ENCODE results near the gene SWAP70.

DNA sequence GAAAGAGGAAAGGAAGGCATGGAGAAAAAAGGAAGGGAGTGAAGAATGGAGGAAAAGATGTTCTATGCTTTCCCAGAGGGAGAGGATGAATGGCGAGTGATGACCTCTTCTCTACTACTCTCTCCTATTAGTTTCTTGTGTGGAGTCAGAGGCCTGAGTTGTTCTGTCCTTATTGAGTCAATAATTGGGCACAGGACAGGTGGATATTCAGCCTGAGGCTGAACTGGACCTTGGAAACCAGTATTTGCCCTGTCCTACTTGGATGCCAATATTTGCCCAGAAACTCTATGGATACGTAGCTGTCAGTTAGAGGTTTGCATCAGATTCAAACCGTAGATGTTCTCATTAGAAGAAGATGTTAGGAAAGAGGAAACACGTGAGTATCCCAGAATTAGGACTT lies 17.6 kb upstream of the SWAP70 start:
- no peak for TF ChIP-seq EZH2phosphoT487 (IDR thresholded peaks at IDR 0.05; ENCODE audit: borderline replicate concordance, low read length)
- TF ChIP-seq, protein P1, sequence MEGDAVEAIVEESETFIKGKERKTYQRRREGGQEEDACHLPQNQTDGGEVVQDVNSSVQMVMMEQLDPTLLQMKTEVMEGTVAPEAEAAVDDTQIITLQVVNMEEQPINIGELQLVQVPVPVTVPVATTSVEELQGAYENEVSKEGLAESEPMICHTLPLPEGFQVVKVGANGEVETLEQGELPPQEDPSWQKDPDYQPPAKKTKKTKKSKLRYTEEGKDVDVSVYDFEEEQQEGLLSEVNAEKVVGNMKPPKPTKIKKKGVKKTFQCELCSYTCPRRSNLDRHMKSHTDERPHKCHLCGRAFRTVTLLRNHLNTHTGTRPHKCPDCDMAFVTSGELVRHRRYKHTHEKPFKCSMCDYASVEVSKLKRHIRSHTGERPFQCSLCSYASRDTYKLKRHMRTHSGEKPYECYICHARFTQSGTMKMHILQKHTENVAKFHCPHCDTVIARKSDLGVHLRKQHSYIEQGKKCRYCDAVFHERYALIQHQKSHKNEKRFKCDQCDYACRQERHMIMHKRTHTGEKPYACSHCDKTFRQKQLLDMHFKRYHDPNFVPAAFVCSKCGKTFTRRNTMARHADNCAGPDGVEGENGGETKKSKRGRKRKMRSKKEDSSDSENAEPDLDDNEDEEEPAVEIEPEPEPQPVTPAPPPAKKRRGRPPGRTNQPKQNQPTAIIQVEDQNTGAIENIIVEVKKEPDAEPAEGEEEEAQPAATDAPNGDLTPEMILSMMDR (conservative IDR thresholded peaks at IDR 0.05; ENCODE audit: low read depth, low read length) = no peak
- no peak for TF ChIP-seq EZH2 (IDR thresholded peaks at IDR 0.05; ENCODE audit: low read length, unreplicated experiment)

All from PC-3 (cell line).